GM18951 (cell line): ENCODE results near the gene ST3GAL3.

ENCODE experiments used
- POLR2A ChIP-seq: IDR thresholded peaks from 4 replicates; pipeline ENCODE4 v1.6.1; 2011; ENCODE audit warnings: mild to moderate bottlenecking; ENCODE audit not compliant: insufficient read length, insufficient read depth; ENCODE audit errors: extremely low read depth
- in situ Hi-C: fragments of 300-500 bp; cut with MboI; formaldehyde crosslinking; loops from one replicate; pipeline ENCODE4 v1.12.0; 2022; ENCODE audit warnings: low sequenced_read_pairs, mixed read lengths, inconsistent platforms; ENCODE audit not compliant: unreplicated experiment

Gene ST3GAL3

GRCh38 chr1:43834280-43835081 lies 127.1 kb downstream of the ST3GAL3 start:
- no peak for TF ChIP-seq POLR2A
- in situ Hi-C loops: no loop called here

- TF ChIP-seq POLR2A: no peak
- in situ Hi-C loops: no loop called here
These were observed 128.0 kb downstream of the ST3GAL3 start for GRCh38 chr1:43835082-43836021.

- in situ Hi-C loops: no loop called here
- TF ChIP-seq POLR2A: peak; percentile 24
These were observed 129.1 kb downstream of the ST3GAL3 start for GRCh38 chr1:43836267-43836951.

- in situ Hi-C loops: no loop called here
- TF ChIP-seq POLR2A: no peak
These were observed 131.7 kb downstream of the ST3GAL3 start for GRCh38 chr1:43839056-43839455.

GRCh38 chr1:43841321-43842174 lies 134.2 kb downstream of the ST3GAL3 start:
- in situ Hi-C loops: no loop called here
- no peak for TF ChIP-seq POLR2A

GRCh38 chr1:43842175-43842498 lies 134.8 kb downstream of the ST3GAL3 start:
- in situ Hi-C loops: no loop called here
- no peak for TF ChIP-seq POLR2A

GRCh38 chr1:43843684-43844083 lies 136.3 kb downstream of the ST3GAL3 start:
- in situ Hi-C loops: no loop called here
- no peak for TF ChIP-seq POLR2A

GRCh38 chr1:43844114-43844513 lies 136.8 kb downstream of the ST3GAL3 start:
- TF ChIP-seq POLR2A: no peak
- in situ Hi-C loops: no loop called here

- in situ Hi-C loops: no loop called here
- no peak for TF ChIP-seq POLR2A
These were observed 140.0 kb downstream of the ST3GAL3 start for GRCh38 chr1:43847290-43847689.

- in situ Hi-C loops: no loop called here
- TF ChIP-seq POLR2A: no peak
These were observed 140.5 kb downstream of the ST3GAL3 start for GRCh38 chr1:43847882-43848281.

GRCh38 chr1:43849670-43850069 lies 142.3 kb downstream of the ST3GAL3 start:
- in situ Hi-C loops: no loop called here

GRCh38 chr1:43850591-43851233 lies 143.4 kb downstream of the ST3GAL3 start:
- TF ChIP-seq POLR2A: no peak
- in situ Hi-C loops: no loop called here

More at GRCh38 chr1:43849670-43850069, 142.3 kb downstream of the ST3GAL3 start:
- TF ChIP-seq POLR2A: no peak
